HG03095 (cell line): ENCODE results near the gene MEGF6.
"Not testable (repeated sequence)": the region's sequence is repeated elsewhere in the genome, so short reads cannot be mapped to it uniquely, and the experiment has no call there.

ENCODE experiments used
- ATAC-seq: cut with Tn5 transposase; IDR thresholded peaks from one replicate; pipeline ENCODE4 v1.9.1; 2021; ENCODE audit warnings: moderate library complexity; ENCODE audit not compliant: unreplicated experiment

Gene MEGF6

DNA sequence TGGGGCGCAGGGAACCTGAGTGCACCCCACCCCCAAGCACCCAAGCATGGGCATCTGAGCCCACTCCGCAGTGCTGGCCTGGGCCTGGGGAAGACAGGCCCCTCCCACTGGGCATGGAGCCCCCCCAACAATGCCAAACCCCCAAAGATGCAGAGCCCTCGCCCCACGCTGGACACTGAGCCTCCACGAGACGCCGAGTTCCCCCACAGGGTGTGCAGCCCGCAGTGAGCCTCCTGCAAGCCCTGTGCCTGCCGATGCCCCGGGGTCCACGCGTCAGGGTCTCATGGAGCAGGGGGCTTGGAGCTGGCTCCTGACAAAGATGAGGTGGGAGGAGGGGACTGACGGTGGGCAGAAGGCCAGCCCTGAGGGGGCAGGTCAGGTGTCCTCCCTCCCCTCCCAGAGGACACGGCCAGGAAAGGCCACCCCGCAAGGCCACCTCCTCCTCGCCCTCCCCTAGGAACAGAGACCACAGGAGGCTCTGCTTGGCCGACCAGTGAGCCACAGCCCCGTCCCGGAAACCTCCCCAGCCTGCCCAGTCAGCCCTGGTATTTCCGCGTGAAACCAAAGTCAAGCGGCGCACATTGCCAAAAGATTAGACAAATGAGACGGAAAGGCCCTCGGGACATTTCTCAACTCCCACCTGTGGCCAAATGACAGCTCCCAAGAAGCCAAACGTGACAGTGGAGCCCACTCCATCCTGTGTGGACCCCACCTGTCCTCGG is 33.4 kb downstream of the MEGF6 start:
- ATAC-seq: no peak

- ATAC-seq: no peak
Observed at GRCh38 chr1:3577300-3577699, 34.0 kb downstream of the MEGF6 start.

- ATAC-seq: no peak
Observed at GRCh38 chr1:3575993-3576392, 35.3 kb downstream of the MEGF6 start.

- not testable (repeated sequence) for ATAC-seq
Observed at GRCh38 chr1:3575515-3575914, 35.8 kb downstream of the MEGF6 start.

- ATAC-seq: no peak
Observed at GRCh38 chr1:3573500-3573899, 37.8 kb downstream of the MEGF6 start.

GRCh38 chr1:3572638-3573037 is 38.7 kb downstream of the MEGF6 start:
- not testable (repeated sequence) for ATAC-seq

DNA sequence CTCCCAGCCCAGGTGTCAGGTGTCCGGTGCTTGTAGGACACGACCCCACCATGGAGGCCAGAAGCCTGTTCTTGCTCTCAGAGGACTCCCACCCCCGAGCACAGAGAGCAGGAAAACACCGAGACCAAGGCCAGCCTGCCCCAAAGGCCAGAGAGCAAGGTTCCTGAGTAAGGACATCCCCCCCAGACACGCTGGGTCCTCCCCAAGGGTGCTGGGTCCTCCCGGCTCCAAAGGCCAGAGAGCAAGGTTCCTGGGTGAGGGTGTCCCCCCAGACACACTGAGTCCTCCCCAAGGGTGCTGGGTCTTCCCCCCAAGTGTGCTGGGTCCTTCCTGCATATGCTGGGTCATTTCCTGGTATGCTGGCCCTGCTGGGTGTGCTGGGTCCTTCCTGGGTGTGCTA is 40.0 kb downstream of the MEGF6 start:
- no peak for ATAC-seq

- ATAC-seq: no peak
Observed at GRCh38 chr1:3570066-3570986, 41.0 kb downstream of the MEGF6 start.

DNA sequence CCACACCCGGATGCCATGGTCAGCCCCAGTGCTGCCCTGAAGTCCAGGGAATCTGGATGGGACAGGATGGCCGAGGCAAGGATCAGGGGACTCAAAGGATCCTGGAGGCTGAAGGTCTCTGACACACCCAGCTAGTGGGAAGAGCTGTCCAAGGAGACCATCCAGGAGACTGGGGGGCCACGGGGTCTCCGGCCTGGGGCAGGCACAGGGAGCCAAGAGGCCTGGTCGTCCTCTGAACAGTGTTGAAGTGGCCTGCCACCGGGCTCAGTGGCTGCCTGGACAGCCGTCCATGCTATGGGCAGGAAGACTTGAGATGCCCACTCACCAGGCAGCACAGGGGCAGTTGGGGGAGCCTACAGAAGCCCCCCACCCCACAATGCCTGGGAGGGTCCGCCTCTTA is 41.9 kb downstream of the MEGF6 start:
- ATAC-seq: no peak

DNA sequence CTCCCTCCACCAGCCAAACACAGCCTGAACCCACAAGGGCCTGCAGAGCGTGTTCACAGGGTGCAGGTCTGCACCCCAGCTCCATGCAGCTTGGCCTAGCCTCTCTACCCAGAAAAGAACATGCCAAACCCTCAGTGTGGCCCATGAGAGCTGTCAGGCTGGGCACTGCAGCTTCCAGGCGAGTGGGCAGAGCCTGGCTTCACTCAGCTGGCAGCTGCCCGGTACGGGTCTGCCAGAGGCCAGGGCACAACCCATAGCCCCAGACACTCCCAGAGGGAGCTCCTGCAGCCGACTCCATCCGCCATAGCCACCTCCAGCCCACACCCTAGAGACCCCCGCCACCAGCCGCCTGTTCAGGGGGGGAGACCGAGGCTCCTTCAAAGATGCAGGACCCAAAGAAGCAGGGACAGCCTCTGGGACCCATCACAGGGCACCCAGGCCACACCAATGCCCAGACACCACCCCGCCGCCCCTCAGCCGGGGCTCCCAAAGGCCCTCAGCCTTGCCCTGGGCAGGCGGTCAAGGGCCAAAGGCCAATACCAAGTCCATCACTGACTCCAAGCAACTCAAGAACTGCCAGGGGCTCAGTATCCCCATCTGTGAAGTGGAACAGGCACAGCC is 42.4 kb downstream of the MEGF6 start:
- no peak for ATAC-seq

DNA sequence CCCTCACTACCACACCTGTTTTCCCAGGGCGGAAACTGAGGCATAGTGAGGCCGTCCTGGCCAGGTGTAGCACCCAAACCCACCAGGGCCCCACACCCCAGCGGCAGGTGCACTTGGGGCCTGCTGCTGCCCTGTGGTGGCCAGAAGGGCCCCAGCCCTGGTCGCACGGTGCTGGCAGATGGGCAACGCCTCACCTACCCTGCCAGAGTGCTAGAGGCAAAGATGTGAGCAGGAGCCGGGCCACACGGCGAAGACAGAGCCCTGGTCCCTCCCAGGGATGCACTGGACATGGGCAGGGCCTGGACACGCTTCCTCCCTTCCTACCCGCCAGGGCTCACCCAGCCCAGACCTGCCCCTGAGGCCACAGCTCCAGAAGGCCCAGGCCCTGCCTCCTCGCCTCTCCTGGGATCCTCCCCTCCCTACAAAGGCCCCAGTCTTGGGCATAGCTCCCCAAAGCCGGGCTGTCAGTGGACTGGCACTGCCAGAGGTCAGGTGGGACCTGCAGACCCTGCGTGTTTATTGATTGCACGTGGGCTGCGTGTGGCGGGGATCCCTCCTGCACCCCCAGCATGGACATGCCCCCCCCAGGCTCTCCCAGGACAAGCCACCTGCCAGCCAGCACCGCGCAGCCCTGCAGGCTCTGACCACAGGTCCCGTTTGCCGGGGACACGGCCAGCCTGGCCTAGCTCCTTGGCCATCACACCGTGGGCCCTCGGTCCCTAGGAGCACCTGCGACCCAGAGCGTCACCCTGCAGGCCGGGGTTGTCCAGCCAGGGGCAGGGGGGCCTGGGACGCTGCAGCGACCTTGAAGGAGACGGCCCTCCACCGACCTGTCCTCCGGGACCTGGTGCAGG is 44.1 kb downstream of the MEGF6 start:
- ATAC-seq: no peak

DNA sequence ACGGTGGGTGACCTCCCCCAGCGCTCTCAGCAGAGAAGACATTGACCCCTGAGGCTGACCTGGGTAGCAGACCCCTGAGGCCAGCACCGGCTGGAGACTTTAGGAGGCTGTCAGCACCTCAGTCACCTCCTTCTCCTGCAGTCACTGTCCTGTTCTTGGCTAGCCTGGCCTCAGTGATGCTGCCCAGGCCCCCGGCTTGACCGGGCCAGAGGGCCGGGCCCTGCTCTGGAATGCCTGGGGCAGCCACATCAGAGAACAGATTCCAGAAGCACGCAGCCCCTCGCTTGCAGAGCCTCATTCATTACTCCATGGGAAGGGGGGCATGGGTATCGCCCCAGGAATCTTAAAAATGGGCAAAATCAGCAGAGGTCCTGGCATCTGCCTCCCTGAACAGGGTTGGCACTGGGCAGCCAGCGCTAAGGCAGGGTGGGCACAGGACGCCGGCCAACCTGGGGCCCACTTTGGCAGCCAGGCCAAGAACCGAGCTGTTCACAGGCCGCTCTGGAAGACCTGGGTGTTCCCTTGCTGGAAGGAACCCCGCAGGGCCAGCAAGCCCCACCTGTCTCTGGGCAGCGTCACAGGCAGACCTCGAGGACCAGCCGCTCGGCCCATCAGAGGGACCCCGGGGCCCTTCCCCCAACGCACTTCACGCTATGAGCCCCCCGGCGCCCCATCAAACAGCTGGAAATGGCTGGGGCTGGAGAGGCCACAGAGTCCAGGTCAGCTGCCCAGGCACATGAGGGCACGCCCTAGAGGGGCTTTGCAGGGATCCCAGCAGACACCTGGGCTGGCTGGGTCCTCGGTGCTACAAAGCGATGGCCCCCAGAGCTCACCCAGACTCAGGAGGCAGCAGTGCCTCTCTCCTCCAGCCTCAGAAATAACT is 45.1 kb downstream of the MEGF6 start:
- no peak for ATAC-seq

DNA sequence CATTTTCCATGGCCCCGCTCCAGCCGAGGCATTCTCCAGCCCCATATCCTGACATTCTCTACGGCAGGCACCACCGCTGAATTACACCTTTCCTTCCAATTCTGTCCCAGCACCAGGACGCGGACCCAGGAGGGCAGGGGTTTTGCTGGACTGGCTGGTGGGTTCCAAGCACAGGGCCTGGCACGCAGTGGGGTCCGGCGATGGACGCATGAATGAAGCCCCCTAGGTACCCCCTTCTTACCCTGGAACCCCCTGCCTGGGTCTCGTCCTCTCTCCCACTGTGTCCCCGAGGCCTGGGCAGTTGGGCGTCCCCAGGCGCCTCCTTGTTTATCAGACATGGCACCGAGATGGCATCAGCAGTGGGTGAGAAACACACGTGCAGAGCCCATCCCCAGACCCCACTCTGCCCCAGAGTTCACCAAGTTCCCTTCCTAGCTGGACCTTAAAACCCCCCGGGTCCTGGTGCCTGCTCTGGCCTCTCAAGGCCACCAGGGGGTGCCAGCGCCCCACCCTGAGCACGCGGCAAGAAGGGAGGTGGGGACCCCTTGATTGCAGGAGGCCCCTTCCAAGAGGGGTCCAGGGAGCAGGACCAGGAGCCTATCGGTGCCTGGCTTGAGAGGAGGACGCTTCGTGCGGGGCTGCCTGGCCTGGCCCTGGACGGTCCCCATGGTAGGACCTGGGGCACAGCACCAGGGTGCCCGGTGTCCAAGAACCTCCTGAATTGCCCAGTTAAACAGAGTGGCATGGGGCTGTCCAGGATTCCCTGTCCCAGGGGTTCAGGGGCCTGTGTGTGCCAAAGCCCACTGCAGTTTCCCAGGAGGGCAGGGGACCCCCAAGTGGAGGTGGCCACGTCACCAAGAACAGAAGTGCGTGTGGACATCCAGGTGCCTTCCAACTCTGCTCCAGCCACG is 46.1 kb downstream of the MEGF6 start:
- ATAC-seq: no peak

GRCh38 chr1:3563610-3564009 is 47.7 kb downstream of the MEGF6 start:
- no peak for ATAC-seq

DNA sequence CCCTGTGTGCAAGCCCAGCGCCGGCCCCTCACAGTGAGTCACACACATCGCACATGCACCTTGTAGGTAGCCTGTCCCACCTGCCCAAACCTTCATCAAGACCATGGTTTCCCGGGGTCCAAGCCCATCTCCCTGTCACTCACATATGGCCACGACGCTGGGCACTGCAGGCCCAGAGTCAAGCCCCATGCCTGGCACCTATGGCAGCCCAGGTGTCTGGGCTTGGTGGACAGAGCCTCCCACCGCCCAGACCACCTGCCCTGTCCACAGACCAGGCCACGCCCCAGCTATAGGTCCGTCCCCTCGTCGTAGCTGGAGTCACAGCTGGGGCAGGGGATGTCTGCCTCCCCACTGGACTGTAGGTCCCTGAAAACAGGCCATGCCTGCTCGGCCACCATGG is 48.2 kb downstream of the MEGF6 start:
- ATAC-seq: no peak

GRCh38 chr1:3562712-3563111 is 48.6 kb downstream of the MEGF6 start:
- no peak for ATAC-seq

GRCh38 chr1:3561702-3562101 is 49.6 kb downstream of the MEGF6 start:
- no peak for ATAC-seq

- no peak for ATAC-seq
Observed at GRCh38 chr1:3560981-3561380, 50.3 kb downstream of the MEGF6 start.
